Epithelial cell of alveolus of lung (primary cell): ENCODE data around the gene FKBP10. TPM values are rescaled to one million over a fixed set of nuclear protein-coding genes. Genes with fewer than 3 reads are reported as not detected.

Source experiments
- total RNA-seq: library from RNA; depleted of rRNA; stranded (reverse); fragments of >200 nt; gene quantifications from 2 replicates; pipeline ENCODE4 v1.2.1, GENCODE V29; 2015

FKBP10 gene, protein sequence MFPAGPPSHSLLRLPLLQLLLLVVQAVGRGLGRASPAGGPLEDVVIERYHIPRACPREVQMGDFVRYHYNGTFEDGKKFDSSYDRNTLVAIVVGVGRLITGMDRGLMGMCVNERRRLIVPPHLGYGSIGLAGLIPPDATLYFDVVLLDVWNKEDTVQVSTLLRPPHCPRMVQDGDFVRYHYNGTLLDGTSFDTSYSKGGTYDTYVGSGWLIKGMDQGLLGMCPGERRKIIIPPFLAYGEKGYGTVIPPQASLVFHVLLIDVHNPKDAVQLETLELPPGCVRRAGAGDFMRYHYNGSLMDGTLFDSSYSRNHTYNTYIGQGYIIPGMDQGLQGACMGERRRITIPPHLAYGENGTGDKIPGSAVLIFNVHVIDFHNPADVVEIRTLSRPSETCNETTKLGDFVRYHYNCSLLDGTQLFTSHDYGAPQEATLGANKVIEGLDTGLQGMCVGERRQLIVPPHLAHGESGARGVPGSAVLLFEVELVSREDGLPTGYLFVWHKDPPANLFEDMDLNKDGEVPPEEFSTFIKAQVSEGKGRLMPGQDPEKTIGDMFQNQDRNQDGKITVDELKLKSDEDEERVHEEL
- total RNA-seq, result 517 and 587 TPM in 2 replicates

DNA sequence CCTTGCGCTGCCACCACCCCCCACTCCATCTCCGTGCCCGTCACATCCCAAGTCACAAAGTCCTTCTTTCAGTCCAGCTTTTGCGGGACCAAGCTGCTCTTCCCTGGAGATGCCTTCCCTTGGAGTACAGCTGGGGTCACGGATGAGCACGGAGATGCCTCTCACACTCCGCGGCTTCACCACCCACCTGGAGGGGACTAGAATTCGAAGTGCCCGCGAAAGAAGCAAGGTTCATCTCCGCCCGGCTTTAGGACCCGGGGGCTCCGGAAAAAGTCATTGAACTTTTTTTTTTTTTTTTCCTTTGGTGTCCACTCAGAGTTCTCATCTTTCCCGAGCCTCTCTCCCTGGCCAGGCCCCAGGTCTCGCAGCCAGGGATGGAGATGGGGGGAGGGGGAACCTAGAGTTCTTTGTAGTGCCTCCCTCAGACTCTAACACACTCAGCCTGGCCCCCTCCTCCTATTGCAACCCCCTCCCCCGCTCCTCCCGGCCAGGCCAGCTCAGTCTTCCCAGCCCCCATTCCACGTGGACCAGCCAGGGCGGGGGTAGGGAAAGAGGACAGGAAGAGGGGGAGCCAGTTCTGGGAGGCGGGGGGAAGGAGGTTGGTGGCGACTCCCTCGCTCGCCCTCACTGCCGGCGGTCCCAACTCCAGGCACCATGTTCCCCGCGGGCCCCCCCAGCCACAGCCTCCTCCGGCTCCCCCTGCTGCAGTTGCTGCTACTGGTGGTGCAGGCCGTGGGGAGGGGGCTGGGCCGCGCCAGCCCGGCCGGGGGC is at the start of gene FKBP10:
Gene FKBP10, plus strand, starts transcription at position 624 of the 771 bp plus-strand sequence. Its CDS starts 31 bp downstream, at position 655.

DNA sequence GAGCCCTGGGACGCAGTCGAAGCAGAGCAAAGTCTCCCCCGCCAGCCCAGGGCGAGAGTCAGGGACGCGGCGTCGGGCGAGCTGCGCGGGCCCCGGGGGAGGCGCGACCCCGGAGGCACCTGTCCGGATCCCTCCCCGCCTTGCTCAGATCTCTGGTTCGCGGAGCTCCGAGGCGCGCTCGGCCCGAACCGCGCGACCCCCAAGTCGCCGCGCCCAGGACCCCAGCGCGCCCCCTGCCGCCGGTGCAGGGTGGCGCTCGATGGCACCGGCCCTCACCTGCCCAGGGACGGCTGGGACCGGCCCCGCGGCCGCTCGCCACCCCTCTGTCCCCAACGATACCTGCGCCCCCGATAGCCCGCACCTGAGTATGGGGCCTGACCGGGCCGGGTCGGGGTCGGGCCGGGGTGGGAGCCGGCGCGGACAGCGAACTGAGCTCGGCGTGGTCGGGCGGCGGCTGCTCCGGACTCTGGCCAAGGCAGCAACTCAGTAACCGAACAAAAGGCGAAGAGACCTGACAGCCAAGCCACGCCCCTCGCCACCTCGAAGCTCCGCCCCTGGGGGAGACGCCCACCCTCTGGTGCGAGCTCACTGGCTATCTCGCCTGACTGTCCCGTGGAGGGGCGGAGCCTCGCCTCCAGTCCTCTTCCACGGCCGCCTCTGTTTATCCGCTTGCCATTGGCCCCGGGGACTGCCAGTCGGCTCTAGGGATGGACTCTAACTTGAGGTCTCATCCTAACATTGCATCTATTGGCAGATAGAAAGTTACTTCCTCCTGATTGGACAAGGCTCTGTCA is 26.4 kb upstream of the FKBP10 start, which contains the start of gene JUP:
Gene JUP, minus strand, starts transcription at position 485 of the 794 bp plus-strand sequence. CDS start 14,857 bp downstream, outside the sequence.

DNA sequence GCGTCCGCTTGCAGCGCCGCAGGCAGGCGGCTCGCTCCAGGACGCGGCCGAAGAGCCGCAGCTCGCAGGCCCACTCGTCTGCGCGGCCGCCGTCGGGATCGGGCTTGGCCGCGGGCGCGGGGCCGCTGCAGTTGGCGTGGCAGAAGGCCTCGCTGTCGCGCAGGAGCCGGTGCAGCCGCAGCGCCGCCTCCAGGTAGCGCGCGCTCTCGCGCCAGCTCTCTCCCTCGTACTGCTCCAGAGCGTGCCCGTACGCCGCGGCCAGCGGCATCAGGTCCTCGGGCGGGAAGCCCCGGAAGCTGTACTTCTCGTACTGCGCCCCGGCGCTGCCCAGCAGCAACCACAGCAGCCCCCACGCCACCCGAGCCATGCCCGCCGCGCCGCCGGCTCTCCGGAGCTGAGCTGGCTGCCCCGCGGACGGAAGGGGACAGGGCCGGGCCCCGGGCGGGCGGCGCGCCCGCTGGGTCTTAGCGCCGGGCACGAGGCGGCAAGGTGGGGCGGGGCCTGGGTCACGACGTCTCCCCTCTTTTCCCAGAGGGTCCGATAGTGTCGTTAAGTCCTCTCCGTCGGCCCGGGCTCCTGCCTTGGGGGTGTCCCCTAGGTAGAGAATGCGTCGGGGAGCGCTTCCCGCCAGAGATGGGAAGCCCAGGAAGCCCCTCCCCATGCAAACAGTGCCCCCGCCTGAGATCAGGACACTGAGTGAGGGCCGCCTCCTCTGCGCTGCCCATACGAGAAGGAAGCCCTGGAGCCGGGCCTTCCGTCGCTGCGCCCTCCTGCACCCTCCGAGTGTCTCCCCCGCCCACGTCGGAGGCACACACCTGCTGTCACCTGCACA is 1.0 kb upstream of the FKBP10 start, which contains the start of gene P3H4:
Gene P3H4, minus strand, starts transcription at position 401 of the 832 bp plus-strand sequence. Its CDS starts 34 bp downstream, at position 367.

DNA sequence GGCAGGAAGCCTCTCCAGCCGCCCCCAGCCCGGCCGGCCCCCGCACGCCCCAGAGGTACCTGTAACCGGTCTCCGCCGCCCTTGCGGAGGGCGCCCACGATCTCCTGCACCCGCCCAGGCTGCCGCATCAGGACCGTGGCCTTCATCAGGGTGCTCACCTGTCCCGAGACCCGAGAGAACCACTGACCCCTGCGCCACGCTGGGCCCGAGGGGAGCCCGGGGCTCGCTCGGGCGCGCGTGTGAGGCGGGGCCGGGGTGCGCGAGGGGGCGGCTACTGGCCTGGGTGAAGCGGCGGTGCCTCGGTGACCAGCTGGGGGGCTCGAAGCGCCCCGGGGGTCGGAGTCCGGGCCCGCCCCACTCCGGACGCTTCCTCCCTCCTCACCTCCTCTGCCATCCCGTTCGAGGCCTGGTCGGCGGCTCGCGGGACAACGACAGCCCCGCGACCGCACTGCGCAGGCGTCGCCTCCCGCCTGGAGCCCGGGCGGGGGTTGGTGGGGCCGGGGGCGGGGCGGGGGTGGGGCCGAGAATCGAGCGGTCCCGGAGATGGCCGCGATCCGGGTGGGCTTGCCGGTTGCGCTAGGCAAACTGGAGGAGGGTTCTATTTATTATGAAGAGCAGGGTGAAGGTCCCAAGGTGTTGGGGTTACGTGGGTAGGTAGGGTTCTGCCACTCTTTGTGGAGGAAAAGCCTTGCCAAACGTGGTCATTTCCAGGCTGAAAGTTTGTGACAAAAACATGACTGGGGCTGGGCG is 23.2 kb downstream of the FKBP10 start, which contains the start of gene NT5C3B:
Gene NT5C3B, minus strand, starts transcription at position 433 of the 750 bp plus-strand sequence. Its CDS starts 39 bp downstream, at position 394.

DNA sequence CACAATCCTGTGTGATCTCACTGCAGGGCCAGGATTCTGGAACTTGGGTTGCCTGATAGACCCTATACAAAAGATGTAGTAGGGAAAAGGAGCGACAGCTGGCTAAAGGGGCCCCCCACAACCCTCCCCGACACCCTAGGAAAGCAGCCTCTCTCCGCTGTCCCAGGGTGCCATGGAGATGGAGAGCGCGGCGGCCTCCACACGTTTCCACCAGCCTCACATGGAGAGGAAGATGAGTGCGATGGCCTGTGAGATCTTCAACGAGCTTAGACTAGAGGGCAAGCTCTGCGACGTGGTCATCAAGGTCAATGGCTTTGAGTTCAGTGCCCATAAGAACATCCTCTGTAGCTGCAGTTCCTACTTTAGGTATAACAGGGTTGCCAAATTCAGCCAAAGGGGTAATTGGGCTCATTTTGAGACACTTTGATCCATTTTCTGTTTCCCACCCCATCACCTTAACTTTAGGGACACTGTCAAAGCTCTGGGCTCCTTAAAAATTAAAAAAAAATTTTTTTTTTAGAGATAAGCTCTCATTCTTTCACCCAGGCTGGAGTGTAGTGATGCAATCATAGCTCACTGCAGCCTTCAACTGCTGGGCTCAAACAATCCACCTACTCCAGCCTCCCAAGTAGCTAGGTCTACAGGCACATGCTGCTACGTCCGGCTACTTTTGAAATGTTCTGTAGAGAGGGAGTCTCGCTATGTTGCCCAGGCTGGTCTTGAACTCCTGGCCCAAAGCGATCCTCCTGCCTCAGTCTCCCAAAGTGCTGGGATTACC is 25.1 kb downstream of the FKBP10 start, which contains the start of gene KLHL10:
Gene KLHL10, plus strand, starts transcription at position 65 of the 778 bp plus-strand sequence. Its CDS starts 108 bp downstream, at position 173.

GRCh38 chr17:41864836-41865595 is 52.2 kb downstream of the FKBP10 start, which contains the start of gene KLHL11:
TSS of gene KLHL11 (minus strand) at chr17:41865423. CDS start at chr17:41865370, 53 bp downstream.

Other genes starting within 250 kb of the FKBP10 start
- not detected in 2 replicates for gene KRT9, start 240.9 kb upstream of the FKBP10 start, total RNA-seq
- 0.13 and 0.48 TPM in 2 replicates for gene KRT14, start 226.1 kb upstream of the FKBP10 start, total RNA-seq
- not detected in 2 replicates for gene KRT16, start 200.2 kb upstream of the FKBP10 start, total RNA-seq
- 11.0 and 103 TPM in 2 replicates for gene KRT17, start 188.4 kb upstream of the FKBP10 start, total RNA-seq
- 116 and 382 TPM in 2 replicates for gene EIF1, start 124.1 kb upstream of the FKBP10 start, total RNA-seq
- gene GAST, start 100.7 kb upstream of the FKBP10 start, total RNA-seq, result not detected in 2 replicates
- gene HAP1, start 78.4 kb upstream of the FKBP10 start, total RNA-seq, result under 0.01 and 0.40 TPM in 2 replicates
- gene JUP, start 26.3 kb upstream of the FKBP10 start, total RNA-seq, result 118 and 240 TPM in 2 replicates
- 97.5 and 116 TPM in 2 replicates for gene P3H4, start 1.1 kb upstream of the FKBP10 start, total RNA-seq
- 36.6 and 71.5 TPM in 2 replicates for gene NT5C3B, start 23.2 kb downstream of the FKBP10 start, total RNA-seq
- not detected in 2 replicates for gene KLHL10, start 24.8 kb downstream of the FKBP10 start, total RNA-seq
- gene KLHL11, start 52.4 kb downstream of the FKBP10 start, total RNA-seq, result 16.3 and 23.9 TPM in 2 replicates
- gene ACLY, start 105.9 kb downstream of the FKBP10 start, total RNA-seq, result 123 and 285 TPM in 2 replicates
- gene ODAD4, start 117.6 kb downstream of the FKBP10 start, total RNA-seq, result 0.52 and 1.9 TPM in 2 replicates
- gene CNP, start 153.8 kb downstream of the FKBP10 start, total RNA-seq, result 58.9 and 69.8 TPM in 2 replicates
- 52.6 and 63.4 TPM in 2 replicates for gene DNAJC7, start 204.4 kb downstream of the FKBP10 start, total RNA-seq
- gene NKIRAS2, start 207.1 kb downstream of the FKBP10 start, total RNA-seq, result 45.0 and 47.1 TPM in 2 replicates
- 0.13 and 2.1 TPM in 2 replicates for gene C17orf113, start 237.6 kb downstream of the FKBP10 start, total RNA-seq